HuH-7.5 (cell line): ENCODE data around the gene DAND5.

Experiments used
- DNase-seq: peaks from one replicate; pipeline ENCODE4 v3.0.0; 2011; ENCODE audit warnings: low spot score

DAND5 gene

DNA sequence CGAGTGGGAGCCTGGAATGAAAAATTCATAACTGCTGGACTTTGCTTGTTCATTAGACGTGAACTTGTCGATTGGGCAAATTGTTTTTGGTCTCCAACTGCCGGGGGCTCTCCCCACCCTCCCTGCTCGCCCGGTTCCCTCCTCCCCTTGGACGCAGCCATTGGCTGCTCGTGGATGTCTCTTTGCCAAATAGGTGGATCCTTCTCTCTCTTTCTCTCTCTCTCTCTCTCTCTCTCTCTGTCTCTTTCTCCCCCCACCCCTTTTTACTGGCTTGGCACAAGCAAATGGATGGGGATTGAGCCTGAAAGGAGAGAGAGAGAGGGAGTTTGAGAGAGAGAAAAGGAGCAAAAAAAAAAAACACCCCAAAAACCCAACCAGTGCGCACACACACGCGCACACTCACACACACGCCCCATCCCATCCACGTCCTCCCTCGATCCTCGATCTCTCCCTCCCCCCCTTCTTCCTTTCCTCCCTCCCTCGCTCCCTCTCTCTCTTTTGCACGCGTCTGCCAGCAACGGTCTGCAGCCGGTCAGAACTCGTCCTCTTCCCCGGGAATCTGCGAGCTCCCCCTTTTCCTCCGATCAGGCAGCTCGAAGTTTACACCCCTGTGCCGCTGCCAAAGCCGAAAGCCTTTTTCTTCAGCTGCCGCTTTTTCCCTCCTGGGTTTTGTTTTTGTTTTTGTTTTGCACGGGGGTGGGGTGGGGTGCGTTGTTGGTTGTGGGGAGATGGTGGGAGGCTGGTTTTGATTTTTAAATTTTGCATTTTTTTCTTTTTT, 53.7 kb downstream of the DAND5 start:
- DNase-seq, result no peak

DNA sequence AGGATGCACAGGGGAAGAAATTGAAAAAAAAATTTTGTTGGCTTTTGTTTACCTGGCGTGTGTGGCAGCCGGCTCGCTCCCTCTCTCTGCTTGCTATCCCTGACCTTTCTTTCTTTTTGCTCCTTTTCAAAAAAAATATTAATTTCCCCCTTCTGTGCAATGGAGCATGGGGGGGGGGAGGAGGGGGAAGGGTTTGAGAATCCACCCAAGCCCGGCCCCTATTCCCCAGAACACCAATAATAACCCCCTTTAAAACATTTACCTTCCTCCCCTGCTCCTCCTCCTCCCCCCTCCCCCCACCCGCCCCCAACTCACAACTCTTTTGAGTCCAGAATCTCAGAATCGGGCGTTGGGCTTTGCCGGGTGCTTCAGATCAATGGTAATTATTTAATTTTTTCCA, 54.3 kb downstream of the DAND5 start:
- no peak for DNase-seq
